Astrocyte (in vitro differentiated cells and primary cell): Measurements from ENCODE around the gene MGMT.

Experiments used
- CTCF ChIP-seq: IDR thresholded peaks from 2 replicates; pipeline ENCODE4 v1.5.1; 2011; ENCODE audit warnings: low read depth, mild to moderate bottlenecking, inconsistent platforms, low read length, moderate library complexity; ENCODE audit not compliant: insufficient read depth
- EZH2 ChIP-seq: IDR thresholded peaks from 2 replicates; pipeline ENCODE4 v1.6.1; 2012; ENCODE audit warnings: mild to moderate bottlenecking, low read length, inconsistent platforms; ENCODE audit not compliant: insufficient read depth

GRCh38 chr10:129771991-129772431, 305.0 kb downstream of the MGMT start:
- TF ChIP-seq CTCF (no peak), EZH2 (no peak)
